Epithelial cell of esophagus (primary cell): ENCODE measurements around the gene KRTCAP2.
"Not testable (repeated sequence)": the region's sequence is repeated elsewhere in the genome, so short reads cannot be mapped to it uniquely, and the experiment has no call there.

Source experiments
- DNase-seq: peaks from one replicate; pipeline ENCODE4 v3.0.0; 2010; ENCODE audit warnings: low read depth
- H3K4me3 ChIP-seq: 2 replicates; pipeline ENCODE4 v1.5.1; 2011; ENCODE audit warnings: mild to moderate bottlenecking, low read length, control low read depth
- CTCF ChIP-seq: IDR thresholded peaks from 2 replicates; pipeline ENCODE4 v1.5.1; 2011; ENCODE audit warnings: low read depth, mild to moderate bottlenecking, low read length, control low read depth, inconsistent platforms; ENCODE audit not compliant: insufficient read depth; ENCODE audit errors: missing control alignments

The KRTCAP2 gene

DNA sequence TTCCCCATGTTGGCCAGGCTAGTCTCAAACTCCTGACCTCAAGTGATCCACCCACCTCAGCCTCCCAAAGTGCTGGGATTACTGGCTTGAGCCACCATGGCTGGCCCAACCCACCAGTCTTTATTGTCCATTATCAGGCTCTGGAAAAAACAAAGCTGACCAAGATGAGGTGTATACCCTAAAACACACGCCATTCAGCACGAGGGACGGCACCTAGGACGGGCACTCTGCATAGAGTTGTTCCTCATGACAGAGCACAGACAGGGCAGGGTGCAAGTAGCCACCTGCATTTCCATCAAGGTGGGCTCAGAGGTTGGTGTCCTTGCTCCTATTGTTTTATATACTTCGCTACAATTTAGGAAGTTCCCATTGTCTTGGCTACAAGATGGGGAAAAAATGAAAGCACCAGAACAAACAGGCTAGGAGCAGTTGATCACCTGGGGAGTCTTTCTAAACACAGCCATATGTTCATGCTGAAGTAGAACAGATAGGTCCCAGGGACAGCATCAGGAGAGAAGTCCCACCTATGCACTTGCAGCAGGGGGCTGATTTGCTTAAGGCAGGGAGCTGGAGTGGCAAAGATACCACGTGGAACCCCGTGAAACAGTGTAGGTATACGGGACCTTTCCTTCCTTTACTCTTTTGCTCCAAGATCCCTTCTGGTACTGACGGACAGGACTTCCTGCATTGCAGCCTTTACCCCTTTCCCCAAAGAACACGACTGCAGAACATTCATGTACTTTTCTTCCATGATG, 4.5 kb downstream of the KRTCAP2 start:
- DNase-seq = no peak
- TF ChIP-seq CTCF = no peak
- no peak overlapping the region for H3K4me3 ChIP-seq

GRCh38 chr1:155168105-155168445, 5.0 kb downstream of the KRTCAP2 start:
- not testable (repeated sequence) for H3K4me3 ChIP-seq

GRCh38 chr1:155167166-155168104, 5.7 kb downstream of the KRTCAP2 start:
- TF ChIP-seq CTCF = peak; percentile 91
- DNase-seq = peak; percentile 86
- no peak overlapping the region for H3K4me3 ChIP-seq

More at GRCh38 chr1:155168105-155168445, 5.0 kb downstream of the KRTCAP2 start:
- not testable (repeated sequence) for DNase-seq

DNA sequence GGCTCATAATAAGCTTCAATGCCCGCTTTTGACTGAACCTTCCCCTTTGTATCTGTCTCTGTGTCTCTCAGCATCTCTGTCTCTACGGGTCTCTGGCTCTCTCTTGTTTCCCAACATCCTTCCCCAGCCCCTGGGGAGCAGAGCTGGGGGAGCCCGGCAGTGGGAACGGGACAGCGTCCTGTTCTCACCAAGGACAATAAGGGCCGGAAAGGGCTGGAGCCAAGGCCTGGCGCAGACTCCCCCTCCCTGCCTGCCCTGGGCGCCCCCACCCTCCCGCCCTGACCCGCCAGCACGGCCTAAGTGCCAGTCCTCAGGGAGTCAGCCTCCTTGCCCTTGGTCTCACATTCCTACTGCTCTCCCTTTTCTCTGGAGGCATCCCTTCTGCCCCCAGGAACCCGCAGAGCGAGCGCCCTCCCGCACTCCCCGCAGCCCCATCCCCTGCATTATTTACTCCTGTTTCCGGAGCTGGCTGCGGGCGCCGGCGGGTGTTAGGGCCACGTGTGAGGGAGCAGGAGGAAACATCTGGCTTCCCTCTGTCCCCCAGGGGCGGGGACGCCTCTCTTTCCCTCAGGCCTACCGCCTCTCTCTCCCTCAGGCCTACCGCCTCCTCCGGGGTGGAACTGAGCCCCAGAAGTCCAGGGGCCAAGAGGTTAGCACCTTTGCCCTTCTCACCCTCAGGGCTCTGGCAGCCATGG, 6.5 kb downstream of the KRTCAP2 start:
- TF ChIP-seq CTCF = no peak
- no peak overlapping the region for H3K4me3 ChIP-seq
- no peak for DNase-seq

DNA sequence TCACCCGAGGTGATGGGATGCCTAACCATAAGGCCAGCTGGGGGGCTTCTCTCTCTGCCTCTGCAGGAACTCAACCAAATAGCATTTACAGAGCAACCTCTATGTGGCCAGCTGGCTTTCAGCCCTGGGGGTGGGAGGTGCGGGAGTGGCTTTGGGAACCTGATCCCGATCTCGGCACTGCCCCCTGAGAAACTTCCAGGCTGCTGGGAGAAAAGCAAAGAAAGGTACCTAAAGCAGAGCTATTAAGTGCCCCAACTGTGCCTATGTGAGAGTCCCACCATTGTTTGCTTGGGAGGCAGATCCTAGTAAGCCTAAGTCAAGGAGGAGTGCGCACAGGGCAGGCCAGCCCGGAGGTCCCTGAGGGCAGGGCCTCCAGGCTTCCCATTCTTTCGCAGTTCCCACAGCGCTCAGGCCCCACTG, 7.0 kb downstream of the KRTCAP2 start:
- no peak for TF ChIP-seq CTCF
- H3K4me3 ChIP-seq = no peak overlapping the region
- DNase-seq = no peak

DNA sequence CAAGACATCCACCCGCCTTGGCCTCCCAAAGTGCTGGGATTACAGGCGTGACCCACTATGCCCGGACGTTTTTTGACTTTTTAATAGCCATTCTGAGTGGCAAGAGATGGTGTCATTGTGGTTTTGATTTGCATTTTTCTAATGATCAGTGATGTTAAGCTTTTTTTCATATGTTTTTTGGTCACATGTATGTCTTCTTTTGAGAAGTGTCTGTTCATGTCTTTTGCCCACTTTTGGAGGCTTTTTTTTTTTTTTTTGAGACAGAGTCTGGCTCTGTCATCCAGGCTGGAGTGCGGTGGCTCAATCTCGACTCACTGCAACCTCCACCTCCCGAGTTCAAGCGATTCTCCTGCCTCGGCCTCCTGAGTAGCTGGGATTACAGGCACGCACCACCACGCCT, 8.5 kb downstream of the KRTCAP2 start:
- H3K4me3 ChIP-seq, DNase-seq: not testable (repeated sequence)

DNA sequence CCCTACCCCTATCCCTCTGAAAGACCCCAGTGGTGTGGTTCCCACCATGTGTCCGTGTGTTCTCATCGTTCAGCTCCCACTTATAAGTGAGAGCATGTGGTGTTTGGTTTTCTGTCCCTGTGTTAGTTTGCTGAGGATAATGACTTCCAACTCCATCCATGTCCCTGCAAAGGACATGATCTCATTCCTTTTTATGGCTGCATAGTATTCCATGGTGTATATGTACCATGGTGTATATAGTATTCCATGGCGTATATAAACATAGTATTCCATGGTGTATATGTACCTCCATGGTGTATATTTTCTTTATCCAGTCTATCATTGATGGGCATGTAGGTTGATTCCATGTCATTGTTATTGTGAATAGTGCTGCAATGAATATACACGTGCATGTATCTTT, 9.3 kb downstream of the KRTCAP2 start:
- H3K4me3 ChIP-seq, DNase-seq: not testable (repeated sequence)

GRCh38 chr1:155162631-155163030, 10.5 kb downstream of the KRTCAP2 start:
- DNase-seq, H3K4me3 ChIP-seq: not testable (repeated sequence)
